ENCODE measurements around the gene DGKG. TPM values are rescaled to one million over a fixed set of nuclear protein-coding genes. Genes with fewer than 3 reads are reported as not detected.

The DGKG gene
- polyA plus RNA-seq, 1 donor (not counting 4 experiments of a cell fraction or from before 2014, with no cell fraction given) = 0.22 TPM

GRCh38 chr3:186169379-186169778 is 192.7 kb downstream of the DGKG start:
- DNase-seq (ENCODE audit: low read depth, low spot score) = no peak
- TF ChIP-seq EZH2 (IDR thresholded peaks at IDR 0.05; ENCODE audit: low read length) (no peak), CTCF (optimal IDR thresholded peaks at IDR 0.05 in 1 of 3, IDR thresholded peaks at IDR 0.05 in 1 of 3, conservative IDR thresholded peaks at IDR 0.05 in 1 of 3; ENCODE audit: extremely low read depth in 1 of 3, insufficient read depth in 2 of 3, low read length in 3 of 3) (no peak)

GRCh38 chr3:186168976-186169375 is 193.1 kb downstream of the DGKG start:
- no peak for FAIRE-seq
- no peak overlapping the region for H3K27ac ChIP-seq (ENCODE audit: control insufficient read depth, insufficient read depth, low read length)
- no peaks in the 10 kb centered on the region for H3K79me2 ChIP-seq (ENCODE audit: control insufficient read depth, insufficient read depth, low read length)
- H3K4me1 ChIP-seq (ENCODE audit: control insufficient read depth, extremely low read depth, insufficient read depth, low read length) = no peaks in the 10 kb centered on the region
- no peak overlapping the region for H3K4me2 ChIP-seq (ENCODE audit: control insufficient read depth, extremely low read depth, insufficient read depth, low read depth, low read length)
- no peaks in the 10 kb centered on the region for H3K9me1 ChIP-seq (ENCODE audit: control insufficient read depth, extremely low read depth, insufficient read depth, low read length)
- peaks cover 4% of the 10 kb centered on the region for H3K27me3 ChIP-seq (ENCODE audit: control insufficient read depth, extremely low read depth, insufficient read depth, low read length)
- dilution Hi-C loops (cut with MboI; ENCODE audit: extremely low pct_ligation_motif_present, low sequenced_read_pairs) = no loop called here
- H3K36me3 ChIP-seq (ENCODE audit: control insufficient read depth in 2 of 2, extremely low read depth in 1 of 2, insufficient read depth in 2 of 2, low read length in 2 of 2) = no peaks in the 10 kb centered on the region
- H2AFZ ChIP-seq (ENCODE audit: control insufficient read depth, low read length) = no peak overlapping the region
- no peaks in the 10 kb centered on the region for H3K9me3 ChIP-seq (ENCODE audit: control insufficient read depth, low read depth, low read length)
- DNase-seq (ENCODE audit: low read depth, low spot score) = no peak
- no peak overlapping the region for H3K4me3 ChIP-seq (ENCODE audit: control insufficient read depth in 2 of 3, extremely low read depth in 1 of 3, insufficient read depth in 2 of 3, low read depth in 1 of 3, low read length in 3 of 3)
- H4K20me1 ChIP-seq (ENCODE audit: control insufficient read depth, extremely low read depth, insufficient read depth, low read length) = no peaks in the 10 kb centered on the region
- no peak for TF ChIP-seq EZH2 (IDR thresholded peaks at IDR 0.05; ENCODE audit: low read length)
- no peak for TF ChIP-seq CTCF (optimal IDR thresholded peaks at IDR 0.05 in 1 of 3, IDR thresholded peaks at IDR 0.05 in 1 of 3, conservative IDR thresholded peaks at IDR 0.05 in 1 of 3; ENCODE audit: extremely low read depth in 1 of 3, insufficient read depth in 2 of 3, low read length in 3 of 3)
- H3K9ac ChIP-seq (ENCODE audit: control insufficient read depth, extremely low read depth, insufficient read depth, low read length) = no peak overlapping the region

More at GRCh38 chr3:186169379-186169778, 192.7 kb downstream of the DGKG start:
- Histone ChIP-seq H3K4me2 (ENCODE audit: control insufficient read depth, extremely low read depth, insufficient read depth, low read depth, low read length) (no peak overlapping the region), H3K9ac (ENCODE audit: control insufficient read depth, extremely low read depth, insufficient read depth, low read length) (no peak overlapping the region), H3K27me3 (ENCODE audit: control insufficient read depth, extremely low read depth, insufficient read depth, low read length) (peaks cover 4% of the 10 kb centered on the region), H4K20me1 (ENCODE audit: control insufficient read depth, extremely low read depth, insufficient read depth, low read length) (no peaks in the 10 kb centered on the region), H3K27ac (ENCODE audit: control insufficient read depth, insufficient read depth, low read length) (no peak overlapping the region), H3K36me3 (ENCODE audit: control insufficient read depth in 2 of 2, extremely low read depth in 1 of 2, insufficient read depth in 2 of 2, low read length in 2 of 2) (no peaks in the 10 kb centered on the region), H2AFZ (ENCODE audit: control insufficient read depth, low read length) (no peak overlapping the region), H3K9me3 (ENCODE audit: control insufficient read depth, low read depth, low read length) (no peaks in the 10 kb centered on the region), H3K79me2 (ENCODE audit: control insufficient read depth, insufficient read depth, low read length) (no peaks in the 10 kb centered on the region), H3K4me3 (ENCODE audit: control insufficient read depth in 2 of 3, extremely low read depth in 1 of 3, insufficient read depth in 2 of 3, low read depth in 1 of 3, low read length in 3 of 3) (no peak overlapping the region), H3K4me1 (ENCODE audit: control insufficient read depth, extremely low read depth, insufficient read depth, low read length) (no peaks in the 10 kb centered on the region), H3K9me1 (ENCODE audit: control insufficient read depth, extremely low read depth, insufficient read depth, low read length) (no peaks in the 10 kb centered on the region)
- no peak for FAIRE-seq
- dilution Hi-C loops (cut with MboI; ENCODE audit: extremely low pct_ligation_motif_present, low sequenced_read_pairs) = no loop called here

Data from keratinocyte (primary cell).